GM21717 (cell line): Measurements from ENCODE around the gene NMT1.
"Not testable (repeated sequence)": the region's sequence is repeated elsewhere in the genome, so short reads cannot be mapped to it uniquely, and the experiment has no call there.

Source experiments
- ATAC-seq: cut with Tn5 transposase; IDR thresholded peaks from one replicate; pipeline ENCODE4 v1.9.1; 2021; ENCODE audit warnings: mild to moderate bottlenecking, moderate library complexity; ENCODE audit not compliant: unreplicated experiment

The NMT1 gene

DNA sequence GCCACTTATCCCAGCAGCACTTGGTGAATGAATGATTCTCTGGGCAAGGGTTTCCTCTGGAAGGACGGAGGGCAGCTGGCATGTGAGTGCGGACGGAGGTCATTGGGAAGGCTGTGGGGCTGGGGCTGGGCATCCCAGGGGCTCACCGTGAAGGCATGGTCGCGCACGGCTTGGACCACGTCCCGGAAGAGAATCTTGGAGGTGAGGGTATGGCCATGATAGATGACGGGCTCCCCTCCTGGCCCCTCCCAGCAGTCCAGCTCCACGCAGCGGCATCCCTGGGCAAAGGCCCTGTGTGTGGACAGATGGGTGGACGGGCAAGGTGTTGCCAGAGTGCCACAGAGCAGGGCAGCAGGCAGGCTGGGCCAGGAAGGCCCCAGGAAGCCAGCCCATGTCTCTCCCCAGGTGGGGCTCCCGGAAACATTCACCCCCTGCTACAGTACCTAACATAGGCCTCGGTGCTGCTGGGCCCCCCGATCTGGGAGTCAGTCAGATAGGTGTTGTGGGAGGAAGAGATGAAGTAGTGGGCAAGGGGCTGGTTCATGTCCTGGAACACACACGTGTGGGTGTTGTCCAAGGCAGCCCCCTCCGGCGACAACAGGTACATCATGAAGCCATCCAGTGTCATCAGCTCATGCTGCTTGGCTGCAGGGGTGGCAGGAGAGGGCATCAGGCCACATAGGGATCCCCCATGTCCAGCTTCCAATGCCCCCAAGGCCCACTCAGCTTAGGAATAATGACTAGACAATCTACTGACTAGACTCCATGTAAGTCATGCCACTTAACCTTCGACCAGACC is 56.9 kb downstream of the NMT1 start:
- no peak for ATAC-seq

DNA sequence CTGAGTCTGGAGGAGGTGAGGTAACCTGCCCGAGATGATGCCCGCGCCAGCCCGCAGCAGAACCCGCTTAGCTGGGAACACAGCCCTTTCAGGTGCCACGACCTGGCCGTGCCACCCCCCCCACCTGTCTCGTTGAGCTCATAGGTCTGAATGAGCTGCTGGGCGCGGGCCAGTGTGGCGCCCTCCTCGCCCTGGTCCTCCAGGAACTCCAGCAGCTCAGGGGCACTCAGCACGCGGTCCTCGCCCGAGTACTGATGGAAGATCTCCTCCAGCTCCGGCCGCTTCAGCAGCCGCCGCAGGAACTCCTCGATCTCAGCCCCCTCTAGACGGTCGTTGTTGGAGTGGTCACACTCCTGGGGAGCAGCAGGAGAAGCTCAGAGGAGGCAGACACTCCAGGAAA is 57.6 kb downstream of the NMT1 start:
- no peak for ATAC-seq

DNA sequence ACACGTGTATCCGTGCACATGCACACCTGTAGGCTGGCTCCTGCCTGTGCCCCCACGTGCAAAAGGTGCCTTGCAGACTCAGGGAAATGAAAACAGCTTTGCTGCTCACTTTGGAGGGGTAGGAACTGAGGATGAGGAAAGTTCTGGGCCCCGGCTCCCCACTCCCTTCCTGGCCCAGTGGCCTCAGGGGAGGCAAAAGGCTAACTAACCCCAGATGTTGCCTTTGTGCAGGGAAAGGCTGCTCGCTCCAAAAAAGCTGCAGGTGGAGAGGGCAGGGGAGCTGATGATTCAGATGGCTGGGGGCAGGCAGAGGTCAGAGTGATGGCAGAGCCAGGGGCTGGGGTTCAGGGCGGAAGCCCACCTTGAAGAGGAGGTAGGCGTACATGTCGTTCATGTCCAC is 58.8 kb downstream of the NMT1 start:
- ATAC-seq, result no peak

DNA sequence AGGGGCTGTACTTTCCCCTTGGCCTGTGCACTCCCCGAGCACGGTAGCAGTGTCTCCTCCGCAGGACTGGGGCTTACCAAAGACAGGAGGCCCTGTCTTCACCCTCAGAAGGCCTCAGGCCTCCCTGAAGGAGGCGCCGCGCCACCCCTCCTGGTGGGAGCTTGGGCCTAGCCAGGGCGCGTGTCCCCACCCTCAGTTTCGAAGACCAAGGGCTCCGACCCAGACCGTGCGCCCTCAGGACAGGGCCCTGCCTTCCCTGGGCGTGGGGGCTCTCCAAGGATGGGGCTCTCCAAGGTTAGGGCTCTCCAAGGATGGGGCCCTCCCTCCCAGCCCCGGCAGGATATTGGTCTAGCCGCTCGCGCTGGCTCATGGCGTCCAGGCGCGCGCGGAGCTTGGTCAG is 59.4 kb downstream of the NMT1 start:
- no peak for ATAC-seq

GRCh38 chr17:45121055-45121454 is 59.9 kb downstream of the NMT1 start:
- no peak for ATAC-seq

- no peak for ATAC-seq
Measured at GRCh38 chr17:45123076-45123770, 62.1 kb downstream of the NMT1 start.

- ATAC-seq, result no peak
Measured at GRCh38 chr17:45123930-45124796, 63.0 kb downstream of the NMT1 start.

- not testable (repeated sequence) for ATAC-seq
Measured at GRCh38 chr17:45124797-45125122, 63.6 kb downstream of the NMT1 start.

DNA sequence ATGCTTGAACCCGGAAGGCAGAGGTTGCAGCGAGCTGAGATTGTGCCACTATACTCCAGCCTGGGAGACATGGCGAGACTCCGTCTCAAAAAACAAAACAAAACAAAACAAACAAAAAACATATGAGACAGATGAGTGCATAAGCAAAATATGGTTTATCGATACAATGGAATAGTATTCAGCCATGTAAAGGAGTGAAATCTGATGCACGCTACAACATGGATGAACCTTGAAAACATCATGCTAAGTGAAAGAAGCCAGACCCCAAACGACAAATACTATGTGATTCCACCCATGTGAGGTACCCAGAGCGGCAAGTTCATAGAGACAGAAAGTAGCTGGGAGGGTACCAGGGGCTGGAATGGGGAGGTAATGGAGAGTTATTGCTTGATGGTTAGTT is 64.4 kb downstream of the NMT1 start:
- no peak for ATAC-seq

GRCh38 chr17:45127207-45127547 is 66.1 kb downstream of the NMT1 start:
- ATAC-seq, result no peak

GRCh38 chr17:45127548-45128300 is 66.6 kb downstream of the NMT1 start:
- no peak for ATAC-seq

DNA sequence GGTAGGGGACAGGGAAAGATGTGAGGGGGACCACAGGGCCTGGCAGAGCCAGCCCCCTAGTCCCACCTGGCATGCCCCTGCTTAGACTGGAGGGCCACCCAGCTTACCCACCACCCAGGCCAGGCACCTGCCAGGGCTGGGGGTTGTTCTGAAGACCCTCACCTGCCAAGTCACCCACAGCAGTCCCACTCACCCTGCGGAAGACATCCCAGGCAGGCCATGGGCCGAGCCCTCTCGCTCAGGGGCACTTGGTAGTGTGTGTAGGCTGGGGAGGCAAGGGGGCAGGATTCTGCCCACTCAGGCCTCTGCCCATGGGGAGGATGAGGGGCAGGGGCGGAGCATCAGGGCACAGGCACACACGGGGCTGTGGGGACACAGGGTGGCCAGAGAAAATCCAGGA is 67.2 kb downstream of the NMT1 start:
- ATAC-seq, result no peak

- ATAC-seq, result no peak
Measured at GRCh38 chr17:45128989-45129388, 67.9 kb downstream of the NMT1 start.

GRCh38 chr17:45129426-45129939 is 68.4 kb downstream of the NMT1 start:
- ATAC-seq, result no peak

DNA sequence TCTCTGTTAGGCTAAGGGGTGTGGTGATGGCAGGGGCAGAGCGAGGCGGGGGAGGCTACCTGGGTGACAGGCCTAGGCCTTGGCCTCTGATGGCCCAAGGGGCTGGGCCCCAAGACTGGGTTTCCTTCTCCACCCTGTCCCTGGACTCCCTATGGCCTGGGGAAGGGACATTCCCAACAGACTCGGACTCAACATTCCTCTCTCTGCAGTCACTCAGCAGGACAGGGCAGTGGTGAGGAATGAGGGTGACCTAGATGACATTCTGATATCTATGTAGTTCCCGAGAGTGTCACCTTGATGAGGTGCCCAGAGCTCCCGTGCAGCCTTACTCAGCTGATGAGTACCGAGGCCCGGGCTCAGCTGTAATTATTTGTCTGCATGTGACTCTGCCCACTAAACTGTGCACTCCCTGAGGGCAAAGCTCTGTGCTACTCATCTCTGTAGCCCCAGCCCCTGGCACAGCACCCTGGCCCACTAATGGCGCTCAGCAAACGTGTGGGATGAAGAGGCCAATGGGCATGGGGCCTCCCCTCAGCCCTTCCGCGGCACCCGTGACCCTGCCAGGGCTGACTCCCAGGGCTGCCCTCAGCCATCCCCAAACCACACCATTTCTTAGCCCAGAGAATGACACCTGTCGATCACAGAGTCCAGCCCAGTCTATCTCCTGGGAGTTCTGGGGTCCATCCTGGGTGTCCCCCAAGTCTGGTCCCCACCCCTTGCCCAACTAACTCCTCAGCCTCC is 69.0 kb downstream of the NMT1 start:
- no peak for ATAC-seq

DNA sequence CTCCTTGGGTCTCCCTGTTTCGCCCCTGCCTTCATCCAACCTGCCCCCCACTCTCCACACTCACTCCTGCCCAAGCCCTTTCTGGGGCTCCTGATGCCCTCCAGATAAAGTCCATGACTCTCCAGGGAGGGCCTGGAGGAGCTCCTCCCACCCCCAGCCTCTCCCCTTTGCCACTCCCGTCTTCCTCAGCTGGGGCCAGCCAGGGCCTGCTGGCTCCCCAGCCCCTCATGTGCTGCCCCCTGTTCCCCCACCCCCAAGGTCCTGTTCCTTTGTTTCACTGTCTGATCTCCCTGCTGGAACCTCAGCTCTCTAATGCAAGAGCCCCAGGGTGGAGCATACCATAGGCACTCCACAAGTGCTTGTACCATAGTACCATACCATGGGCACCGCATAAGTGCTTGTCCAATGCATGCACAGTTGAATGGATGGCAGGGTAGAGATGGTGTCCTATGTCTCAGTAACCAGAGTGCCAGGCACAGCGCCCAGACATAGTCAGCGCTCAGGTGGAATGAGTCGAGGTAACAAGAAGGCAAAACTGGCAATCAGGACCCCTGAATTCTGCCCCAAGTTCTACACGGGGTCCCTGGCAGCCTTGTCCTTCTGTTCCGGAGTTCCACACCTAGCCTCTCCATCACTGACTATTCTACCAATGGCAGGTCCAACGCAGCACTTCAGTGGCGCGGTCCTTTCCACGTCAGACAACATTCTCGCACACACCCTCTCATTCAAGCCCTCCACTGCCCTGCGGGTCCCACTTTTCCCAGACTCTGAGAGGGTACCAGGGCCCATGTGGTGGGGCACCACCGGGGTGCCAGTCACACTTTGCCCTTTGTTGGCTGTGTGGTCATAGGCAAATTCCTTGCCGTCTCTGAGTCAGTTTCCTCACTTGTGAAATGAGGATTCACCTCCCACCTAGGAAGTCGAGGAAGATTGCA is 69.8 kb downstream of the NMT1 start:
- ATAC-seq, result no peak

- no peak for ATAC-seq
Measured at GRCh38 chr17:45131616-45132319, 70.7 kb downstream of the NMT1 start.

- no peak for ATAC-seq
Measured at GRCh38 chr17:45132320-45132571, 71.1 kb downstream of the NMT1 start, which contains the start of gene PLCD3. Gene PLCD3 (minus strand): TSS chr17:45132515. CDS start chr17:45132410, 105 bp downstream.
